ENCODE results near the gene ANG. TPM values are rescaled to one million over a fixed set of nuclear protein-coding genes. Genes with fewer than 3 reads are reported as not detected.

The ANG gene
- total RNA-seq, 4 donors from 2014 or later, result 34.7 to 75.0 (median 55.2) TPM

- TF ChIP-seq, protein P1, sequence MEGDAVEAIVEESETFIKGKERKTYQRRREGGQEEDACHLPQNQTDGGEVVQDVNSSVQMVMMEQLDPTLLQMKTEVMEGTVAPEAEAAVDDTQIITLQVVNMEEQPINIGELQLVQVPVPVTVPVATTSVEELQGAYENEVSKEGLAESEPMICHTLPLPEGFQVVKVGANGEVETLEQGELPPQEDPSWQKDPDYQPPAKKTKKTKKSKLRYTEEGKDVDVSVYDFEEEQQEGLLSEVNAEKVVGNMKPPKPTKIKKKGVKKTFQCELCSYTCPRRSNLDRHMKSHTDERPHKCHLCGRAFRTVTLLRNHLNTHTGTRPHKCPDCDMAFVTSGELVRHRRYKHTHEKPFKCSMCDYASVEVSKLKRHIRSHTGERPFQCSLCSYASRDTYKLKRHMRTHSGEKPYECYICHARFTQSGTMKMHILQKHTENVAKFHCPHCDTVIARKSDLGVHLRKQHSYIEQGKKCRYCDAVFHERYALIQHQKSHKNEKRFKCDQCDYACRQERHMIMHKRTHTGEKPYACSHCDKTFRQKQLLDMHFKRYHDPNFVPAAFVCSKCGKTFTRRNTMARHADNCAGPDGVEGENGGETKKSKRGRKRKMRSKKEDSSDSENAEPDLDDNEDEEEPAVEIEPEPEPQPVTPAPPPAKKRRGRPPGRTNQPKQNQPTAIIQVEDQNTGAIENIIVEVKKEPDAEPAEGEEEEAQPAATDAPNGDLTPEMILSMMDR (IDR thresholded peaks at IDR 0.05; ENCODE audit: low read depth), result no peak
Observed at GRCh38 chr14:20656274-20656673, 32.3 kb upstream of the ANG start.

DNA sequence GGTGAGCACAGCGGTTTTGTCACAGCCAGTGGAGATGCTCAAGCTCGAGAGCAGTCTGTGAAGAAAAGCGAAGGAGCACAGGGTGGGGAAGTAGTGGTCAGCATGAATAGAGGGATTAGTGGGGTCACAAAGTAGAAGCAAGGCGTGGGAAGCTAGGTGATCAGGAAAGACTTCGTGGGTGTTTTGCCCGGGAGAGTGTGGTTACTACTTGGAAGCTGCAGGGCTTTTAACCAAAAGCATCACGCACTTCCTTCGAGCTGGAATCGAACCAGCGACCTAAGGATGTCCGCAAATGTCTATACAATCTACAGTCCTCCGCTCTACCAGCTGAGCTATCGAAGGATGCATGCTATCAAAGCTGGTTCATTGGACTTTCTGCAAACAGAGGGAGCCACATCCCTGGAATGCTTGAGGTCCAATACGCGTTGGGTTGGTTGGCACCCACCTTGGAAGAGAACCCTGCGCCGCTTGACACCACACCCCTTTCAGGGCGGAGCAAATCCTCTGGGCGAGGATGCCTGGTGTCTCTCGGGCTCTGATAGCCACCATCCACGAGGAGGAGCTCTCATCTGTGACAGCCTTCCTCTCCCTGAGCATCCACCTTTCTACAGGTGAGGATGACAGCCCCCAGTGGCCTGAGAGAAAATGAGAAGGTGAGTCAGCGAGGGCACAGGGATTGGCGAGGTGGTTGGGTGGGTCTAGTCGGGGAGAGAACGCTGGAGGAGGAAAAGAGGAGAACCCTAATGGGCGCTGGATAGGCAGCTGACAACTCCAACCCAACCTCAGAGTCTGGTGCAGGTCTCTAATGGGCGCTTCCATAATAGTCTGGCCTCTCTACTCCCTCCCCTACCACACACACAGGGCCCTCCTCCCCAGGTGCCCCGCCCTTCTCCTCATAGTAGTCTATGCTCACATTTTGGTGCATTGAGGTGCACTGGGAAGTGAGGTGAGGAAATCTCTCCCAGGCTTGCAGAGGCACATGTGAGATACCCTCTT, 31.1 kb upstream of the ANG start:
- TF ChIP-seq, protein P1 (IDR thresholded peaks at IDR 0.05; ENCODE audit: low read depth), result no peak

GRCh38 chr14:20658246-20658645, 30.3 kb upstream of the ANG start:
- TF ChIP-seq, protein P1 (IDR thresholded peaks at IDR 0.05; ENCODE audit: low read depth), result no peak

DNA sequence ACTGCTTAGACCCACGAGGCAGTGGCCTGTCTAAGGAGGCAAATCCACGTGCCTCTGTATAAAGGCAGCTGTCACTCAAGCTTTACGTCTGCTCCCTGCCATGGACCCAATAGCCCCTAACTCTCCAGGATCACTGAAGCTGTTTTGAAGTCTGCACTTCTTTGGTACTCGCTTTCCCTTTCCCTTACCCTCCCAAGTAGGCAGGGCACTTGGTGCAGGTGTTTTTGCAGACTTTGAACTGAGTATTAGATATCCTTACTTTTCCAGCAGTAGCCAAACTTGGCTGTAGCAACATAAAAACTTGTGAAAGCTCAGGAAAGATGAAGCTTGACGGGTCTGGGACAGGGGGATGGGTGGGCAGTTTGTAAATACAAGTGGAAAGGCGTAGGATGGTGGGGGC, 29.2 kb upstream of the ANG start:
- TF ChIP-seq, protein P1 (IDR thresholded peaks at IDR 0.05; ENCODE audit: low read depth), result no peak

- TF ChIP-seq, protein P1 (IDR thresholded peaks at IDR 0.05; ENCODE audit: low read depth), result no peak
Observed at GRCh38 chr14:20659813-20660395, 28.7 kb upstream of the ANG start.

DNA sequence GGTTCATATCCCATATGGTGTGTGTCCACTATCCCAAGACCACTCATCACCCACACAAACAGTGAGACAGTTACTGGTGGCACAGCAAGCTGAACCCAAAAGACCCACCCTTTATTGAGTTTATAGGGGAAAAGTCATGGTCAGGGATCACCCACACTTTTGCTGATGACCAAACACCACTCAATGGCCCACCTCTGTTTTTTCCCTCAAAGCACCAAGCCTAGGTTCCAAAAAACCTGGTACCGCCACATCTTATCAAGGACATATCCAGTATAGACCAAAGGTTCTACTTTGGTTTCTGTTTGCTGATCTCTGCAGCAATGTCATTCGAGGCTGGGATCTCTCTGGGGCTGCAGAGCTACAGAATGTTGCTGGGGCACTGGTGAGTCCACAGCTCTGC, 27.4 kb upstream of the ANG start:
- TF ChIP-seq, protein P1 (IDR thresholded peaks at IDR 0.05; ENCODE audit: low read depth), result no peak

All from subcutaneous adipose tissue (tissue), 4 donors.